GM12878 (cell line): Measurements from ENCODE around the gene IGF1R. TPM values are rescaled to one million over a fixed set of nuclear protein-coding genes. Genes with fewer than 3 reads are reported as not detected.

Experiments used
- ATAC-seq: fragments of 200-7000 bp; cut with Tn5 transposase; 3 replicates; pipeline ENCODE4 v1.9.1; 2020; ENCODE audit warnings: mild to moderate bottlenecking, moderate library complexity
- BruUV-seq: library from RNA; stranded (reverse); fragments of 400-500 nt; replicated peaks from 2 replicates; lab custom pipeline; 2021; lab: Mats Ljungman, UMichigan
- CTCF ChIA-PET: fragments of 300-600 bp; sonication (Branson Sonifier 250); formaldehyde crosslinking; extraction: SDS; loops from one replicate; lab custom pipeline; 2021; ENCODE audit warnings: inconsistent platforms; lab: Yijun Ruan, JAX
- POLR2A ChIA-PET: fragments of 350-600 bp; formaldehyde crosslinking; extraction: SDS; loops from one replicate; lab custom pipeline; 2021; ENCODE audit warnings: inconsistent platforms; lab: Charles Lee
- RAD21 ChIA-PET: fragments of 300-600 bp; sonication (Branson Sonifier 250); formaldehyde crosslinking; loops from one replicate; lab custom pipeline; 2023; ENCODE audit warnings: antibody characterized with exemption; ENCODE audit not compliant: unreplicated experiment; lab: Charles Lee
- SMC1A ChIA-PET: fragments of 300-600 bp; sonication (Branson Sonifier 250); formaldehyde crosslinking; loops from one replicate; lab custom pipeline; 2023; ENCODE audit not compliant: unreplicated experiment, uncharacterized antibody; lab: Charles Lee
- DNase-seq: peaks from one replicate; pipeline ENCODE4 v3.0.0-alpha.2; 2011; ENCODE audit warnings: low read depth, low spot score
- FAIRE-seq: peaks from 3 replicates; lab custom pipeline; 2011; peaks lifted over from hg19 to GRCh38; lab: Jason Lieb, UNC
- H2AFZ ChIP-seq: 2 replicates; pipeline ENCODE4 v1.6.0; 2011; ENCODE audit warnings: low read depth, low read length, control low read depth; ENCODE audit not compliant: control insufficient read depth
- H3K27ac ChIP-seq: 2 replicates; pipeline ENCODE4 v1.5.1; 2011; ENCODE audit warnings: control low read depth; ENCODE audit not compliant: control insufficient read depth, insufficient read depth
- H3K27me3 ChIP-seq, 2 experiments: replicated peaks in 1 of 2; 2 replicates each; pipeline versions ENCODE4 v1.6.0 to v1.6.1; 2011; ENCODE audit warnings: low read length in 1 of 2; ENCODE audit not compliant: control insufficient read depth in 2 of 2, insufficient read depth in 2 of 2
- H3K36me3 ChIP-seq, 2 experiments: 2 replicates each; pipeline ENCODE4 v1.5.1; 2011; ENCODE audit warnings: low read length in 1 of 2; ENCODE audit not compliant: control insufficient read depth in 2 of 2, insufficient read depth in 2 of 2
- H3K4me1 ChIP-seq: 2 replicates; pipeline ENCODE4 v1.6.1; 2011; ENCODE audit warnings: mild to moderate bottlenecking, low read length, moderate library complexity, mixed read lengths; ENCODE audit not compliant: control insufficient read depth, insufficient read depth
- H3K4me2 ChIP-seq: 2 replicates; pipeline ENCODE4 v1.6.0; 2011; ENCODE audit warnings: control low read depth; ENCODE audit not compliant: control insufficient read depth, insufficient read depth
- H3K4me3 ChIP-seq: fragments of 200-600 bp; sonication (generic); 2 replicates; pipeline ENCODE4 v1.5.1; 2016
- H3K79me2 ChIP-seq: 2 replicates; pipeline ENCODE4 v1.6.0; 2011; ENCODE audit warnings: low read length; ENCODE audit not compliant: control insufficient read depth, insufficient read depth
- H3K9ac ChIP-seq: 2 replicates; pipeline ENCODE4 v1.8.0; 2011; ENCODE audit warnings: low read length, control low read depth, mixed read lengths; ENCODE audit not compliant: control insufficient read depth, insufficient read depth
- H3K9me3 ChIP-seq: replicated peaks from 3 replicates; pipeline ENCODE4 v1.5.1; 2011; ENCODE audit warnings: mild to moderate bottlenecking, low read length; ENCODE audit not compliant: control insufficient read depth, insufficient read depth
- H4K20me1 ChIP-seq: 2 replicates; pipeline ENCODE4 v1.6.0; 2011; ENCODE audit not compliant: control insufficient read depth, insufficient read depth
- BHLHE40 ChIP-seq, 2 experiments: fragments of 450-650 bp in 1 of 2; IDR thresholded peaks; 2 replicates each; pipeline ENCODE4 v1.6.1; 2011 to 2017; ENCODE audit warnings: low read depth in 2 of 2, borderline replicate concordance in 1 of 2, improper control_type of control experiment in 1 of 2, low read length in 1 of 2, mild to moderate bottlenecking in 1 of 2
- BMI1 ChIP-seq: fragments of 450-650 bp; IDR thresholded peaks from 2 replicates; pipeline ENCODE4 v1.6.1; 2016; ENCODE audit warnings: mild to moderate bottlenecking, moderate library complexity, borderline replicate concordance
- WGBS: methylation state at CpG from one replicate; pipeline ENCODE4 v1.1.6; 2016; ENCODE audit warnings: low lambda C conversion rate; ENCODE audit not compliant: insufficient replicate concordance, insufficient coverage; ENCODE audit errors: missing lambda C conversion rate; 5-methylcytosine and 5-hydroxymethylcytosine counted together
- in situ Hi-C: fragments of 300-500 bp; cut with MboI; formaldehyde crosslinking; loops from 9 replicates; pipeline ENCODE4 v1.14.3; 2018; ENCODE audit warnings: mixed read lengths
- intact Hi-C: fragments of 100-400 bp; cut with micrococcal nuclease; formaldehyde crosslinking; loops from one replicate; pipeline ENCODE4 v1.14.2; 2022; ENCODE audit not compliant: unreplicated experiment
- polyA plus RNA-seq, 11 experiments: library from polyadenylated mRNA; depleted of rRNA in 4 of 11; unstranded in 6 of 11; stranded (reverse) in 5 of 11; fragments of >200 nt; fragmentation: Nextera tagmentation in 4 of 11; fragmentation: Illumina TruSeq in 1 of 11; extraction: Ambion mirVana in 4 of 11; extraction: Trizol in 1 of 11; gene quantifications; 1 replicate in 1 of 11; 2 replicates in 10 of 11; pipeline versions ENCODE4 v1.2.1 to v1.2.3, GENCODE V29; 2011 to 2016; ENCODE audit warnings: inconsistent platforms in 2 of 11, missing spikeins in 2 of 11, low read depth in 1 of 11
- total RNA-seq, 4 experiments: library from RNA; depleted of rRNA in 3 of 4; stranded (reverse); fragments of >200 nt in 3 of 4; fragmentation: Illumina TruSeq in 1 of 4; extraction: Trizol in 1 of 4; gene quantifications; 2 replicates each; pipeline versions ENCODE4 v1.2.1 to v1.2.3, GENCODE V29; 2013 to 2021
- TF ChIP-seq, protein P1 (sequence below), 3 experiments: IDR thresholded peaks in 2 of 3; conservative IDR thresholded peaks in 1 of 3; 2 replicates each; pipeline ENCODE4 v1.5.1; 2011; ENCODE audit warnings: low read depth in 3 of 3, low read length in 3 of 3, mild to moderate bottlenecking in 3 of 3, control low read depth in 2 of 3, moderate library complexity in 2 of 3, inconsistent platforms in 1 of 3, mixed read lengths in 1 of 3; ENCODE audit not compliant: control insufficient read depth in 2 of 3, insufficient read depth in 1 of 3; ENCODE audit errors: extremely low read depth in 1 of 3
- TF ChIP-seq, protein P2 (sequence below): IDR thresholded peaks from 2 replicates; pipeline ENCODE4 v1.6.1; 2012; ENCODE audit warnings: mild to moderate bottlenecking, low read depth, low read length

IGF1R gene
- total and polyA plus RNA-seq, 10 of the 15 experiments (the other 5 are each of a cell fraction or from before 2014, with no cell fraction given): 0.03 to 2.7 (median 0.66) TPM

DNA sequence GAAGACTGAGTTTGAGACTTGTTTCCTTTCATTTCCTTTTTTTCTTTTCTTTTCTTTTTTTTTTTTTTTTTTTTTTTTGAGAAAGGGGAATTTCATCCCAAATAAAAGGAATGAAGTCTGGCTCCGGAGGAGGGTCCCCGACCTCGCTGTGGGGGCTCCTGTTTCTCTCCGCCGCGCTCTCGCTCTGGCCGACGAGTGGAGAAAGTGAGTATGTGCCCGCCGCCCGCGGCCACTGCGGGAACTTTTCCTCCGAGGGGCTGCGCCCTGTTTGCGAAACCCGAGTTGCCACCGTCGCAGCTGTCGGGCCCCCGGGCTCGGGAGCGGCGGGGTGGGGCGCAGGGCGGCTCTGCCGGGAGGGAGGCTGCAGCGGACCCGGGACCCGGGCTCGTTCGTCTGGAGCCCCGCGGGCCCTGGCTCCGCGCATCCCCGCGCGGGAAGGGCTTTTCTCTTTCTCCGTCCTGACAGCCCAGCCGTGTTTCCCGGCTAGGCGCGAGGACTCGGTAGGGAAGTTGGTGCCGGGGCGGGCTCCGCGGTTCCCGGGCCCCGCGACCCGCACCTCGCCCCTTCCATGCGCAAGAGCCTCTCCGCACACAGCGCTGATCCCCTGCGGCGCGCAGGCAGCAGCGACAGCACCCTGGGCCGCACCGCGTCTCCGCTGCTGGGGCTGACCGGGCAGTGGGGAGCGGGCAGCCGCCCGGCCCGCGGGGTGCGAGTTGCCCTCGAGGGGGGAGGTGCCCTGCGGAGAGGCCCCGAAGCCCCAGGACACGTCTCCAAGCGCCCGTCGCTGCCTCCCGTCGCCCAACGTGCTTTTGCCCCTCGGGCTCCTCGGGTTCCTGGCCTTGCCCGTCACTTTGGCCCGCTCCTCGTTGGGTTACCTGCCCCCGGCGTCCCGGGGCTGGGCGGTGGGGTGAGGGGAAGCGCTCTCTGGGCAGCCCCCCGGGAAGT lies 1.4 kb downstream of the IGF1R start (continued):
- TF ChIP-seq, protein P1, sequence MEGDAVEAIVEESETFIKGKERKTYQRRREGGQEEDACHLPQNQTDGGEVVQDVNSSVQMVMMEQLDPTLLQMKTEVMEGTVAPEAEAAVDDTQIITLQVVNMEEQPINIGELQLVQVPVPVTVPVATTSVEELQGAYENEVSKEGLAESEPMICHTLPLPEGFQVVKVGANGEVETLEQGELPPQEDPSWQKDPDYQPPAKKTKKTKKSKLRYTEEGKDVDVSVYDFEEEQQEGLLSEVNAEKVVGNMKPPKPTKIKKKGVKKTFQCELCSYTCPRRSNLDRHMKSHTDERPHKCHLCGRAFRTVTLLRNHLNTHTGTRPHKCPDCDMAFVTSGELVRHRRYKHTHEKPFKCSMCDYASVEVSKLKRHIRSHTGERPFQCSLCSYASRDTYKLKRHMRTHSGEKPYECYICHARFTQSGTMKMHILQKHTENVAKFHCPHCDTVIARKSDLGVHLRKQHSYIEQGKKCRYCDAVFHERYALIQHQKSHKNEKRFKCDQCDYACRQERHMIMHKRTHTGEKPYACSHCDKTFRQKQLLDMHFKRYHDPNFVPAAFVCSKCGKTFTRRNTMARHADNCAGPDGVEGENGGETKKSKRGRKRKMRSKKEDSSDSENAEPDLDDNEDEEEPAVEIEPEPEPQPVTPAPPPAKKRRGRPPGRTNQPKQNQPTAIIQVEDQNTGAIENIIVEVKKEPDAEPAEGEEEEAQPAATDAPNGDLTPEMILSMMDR (IDR thresholded peaks at IDR 0.05 in 2 of 3, conservative IDR thresholded peaks at IDR 0.05 in 1 of 3; ENCODE audit: control insufficient read depth in 2 of 3, extremely low read depth in 1 of 3, insufficient read depth in 1 of 3, low read depth in 3 of 3, low read length in 3 of 3): peak in 1 of 3 experiments; percentile 23; a peak in 1 of 6 replicates

DNA sequence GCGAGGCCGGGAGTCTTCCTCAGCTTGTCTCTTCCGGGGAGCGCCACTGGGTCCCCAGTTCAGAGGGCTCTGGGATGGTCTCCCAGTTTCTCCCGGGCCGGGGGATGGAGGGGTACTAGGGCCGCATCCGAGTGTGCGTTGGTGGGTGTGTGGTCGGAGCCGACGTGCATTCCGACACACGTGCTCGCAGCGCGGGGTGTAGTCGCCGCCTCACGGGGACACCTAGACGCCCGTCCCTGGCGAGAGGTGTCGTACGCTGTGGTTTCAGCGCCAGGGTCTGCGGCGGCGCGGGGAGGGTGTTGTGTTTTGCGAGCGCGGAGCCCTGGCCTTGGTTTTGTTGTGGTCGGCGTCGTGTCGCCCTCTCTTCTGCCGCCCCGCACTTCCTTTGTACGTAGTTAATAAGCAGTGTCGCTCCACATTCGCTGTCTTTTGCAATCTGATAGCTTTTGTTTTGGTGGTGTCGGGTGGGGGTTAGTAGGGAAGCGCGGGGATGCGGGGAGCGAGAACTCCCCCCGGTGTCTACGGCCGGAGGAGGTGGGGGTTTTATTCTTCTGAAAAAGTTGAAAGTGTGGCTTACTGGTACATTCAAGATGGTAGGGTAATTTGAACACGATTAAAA lies 2.2 kb downstream of the IGF1R start:
- in situ Hi-C loops: loop anchor here (10.0 kb wide), 2 partner anchors 206 to 424 kb away; no protein-coding TSS in a partner anchor

More for the DNA sequence above, 2.2 kb downstream of the IGF1R start:
- intact Hi-C loops: no loop called here
- CTCF ChIA-PET: no interaction called here
- Histone ChIP-seq H3K9me3 (no peaks in the 10 kb centered on the region; the same call in 2 of the 3 replicates), H3K4me3 (0 out of 2 replicates have a peak overlapping the region, but pooled peaks have one; percentile 74), H3K27me3 (peaks cover 14 to 29% of the 10 kb centered on the region in 2 experiments), H2AFZ (no peak overlapping the region), H3K27ac (no peak overlapping the region), H3K79me2 (no peaks in the 10 kb centered on the region), H3K4me2 (peak overlapping the region; percentile 56), H3K36me3 (no peaks in the 10 kb centered on the region), H3K4me1 (no peaks in the 10 kb centered on the region; the same call in 1 of the 2 replicates), H3K9ac (no peak overlapping the region), H4K20me1 (no peaks in the 10 kb centered on the region)
- no TSS peak for BruUV-seq
- 74% methylated on average over 39 of the region's 51 CpGs for WGBS
- POLR2A ChIA-PET: no interaction called here
- RAD21 ChIA-PET: no interaction called here
- FAIRE-seq (no peak), ATAC-seq (no peak), DNase-seq (no peak)
- SMC1A ChIA-PET: no interaction called here
- TF ChIP-seq, protein P2, sequence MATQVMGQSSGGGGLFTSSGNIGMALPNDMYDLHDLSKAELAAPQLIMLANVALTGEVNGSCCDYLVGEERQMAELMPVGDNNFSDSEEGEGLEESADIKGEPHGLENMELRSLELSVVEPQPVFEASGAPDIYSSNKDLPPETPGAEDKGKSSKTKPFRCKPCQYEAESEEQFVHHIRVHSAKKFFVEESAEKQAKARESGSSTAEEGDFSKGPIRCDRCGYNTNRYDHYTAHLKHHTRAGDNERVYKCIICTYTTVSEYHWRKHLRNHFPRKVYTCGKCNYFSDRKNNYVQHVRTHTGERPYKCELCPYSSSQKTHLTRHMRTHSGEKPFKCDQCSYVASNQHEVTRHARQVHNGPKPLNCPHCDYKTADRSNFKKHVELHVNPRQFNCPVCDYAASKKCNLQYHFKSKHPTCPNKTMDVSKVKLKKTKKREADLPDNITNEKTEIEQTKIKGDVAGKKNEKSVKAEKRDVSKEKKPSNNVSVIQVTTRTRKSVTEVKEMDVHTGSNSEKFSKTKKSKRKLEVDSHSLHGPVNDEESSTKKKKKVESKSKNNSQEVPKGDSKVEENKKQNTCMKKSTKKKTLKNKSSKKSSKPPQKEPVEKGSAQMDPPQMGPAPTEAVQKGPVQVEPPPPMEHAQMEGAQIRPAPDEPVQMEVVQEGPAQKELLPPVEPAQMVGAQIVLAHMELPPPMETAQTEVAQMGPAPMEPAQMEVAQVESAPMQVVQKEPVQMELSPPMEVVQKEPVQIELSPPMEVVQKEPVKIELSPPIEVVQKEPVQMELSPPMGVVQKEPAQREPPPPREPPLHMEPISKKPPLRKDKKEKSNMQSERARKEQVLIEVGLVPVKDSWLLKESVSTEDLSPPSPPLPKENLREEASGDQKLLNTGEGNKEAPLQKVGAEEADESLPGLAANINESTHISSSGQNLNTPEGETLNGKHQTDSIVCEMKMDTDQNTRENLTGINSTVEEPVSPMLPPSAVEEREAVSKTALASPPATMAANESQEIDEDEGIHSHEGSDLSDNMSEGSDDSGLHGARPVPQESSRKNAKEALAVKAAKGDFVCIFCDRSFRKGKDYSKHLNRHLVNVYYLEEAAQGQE: no peak
- TF ChIP-seq BMI1 (0 out of 2 replicates have a peak, but pooled peaks have one; percentile 19), BHLHE40 (IDR thresholded peaks at IDR 0.05; ENCODE audit: borderline replicate concordance in 1 of 2, low read depth in 2 of 2, low read length in 1 of 2) (peak in 1 of 2 experiments; percentile 55; a peak in 1 of 4 replicates)
